HepG2 (cell line): ENCODE data around the gene CIAPIN1. TPM values are rescaled to one million over a fixed set of nuclear protein-coding genes. Genes with fewer than 3 reads are reported as not detected.

Experiments
- AGO1 ChIP-seq: fragments of 200-400 bp; formaldehyde crosslinking; IDR thresholded peaks from 2 replicates; pipeline ENCODE4 v1.6.1; 2017; ENCODE audit warnings: mild to moderate bottlenecking, low read depth, low read length, moderate library complexity; ENCODE audit not compliant: poor library complexity, severe bottlenecking
- ARNTL ChIP-seq: sonication (generic); formaldehyde crosslinking; IDR thresholded peaks from 2 replicates; pipeline ENCODE4 v1.4.0; 2020; ENCODE audit warnings: mild to moderate bottlenecking, missing genetic modification reagents
- BHLHE40 ChIP-seq: IDR thresholded peaks from 2 replicates; pipeline ENCODE4 v1.6.1; 2011; ENCODE audit warnings: low read length, improper control_type of control experiment
- CENPBD1 ChIP-seq: sonication (generic); formaldehyde crosslinking; IDR thresholded peaks from 2 replicates; pipeline ENCODE4 v1.8.0; 2022; ENCODE audit warnings: missing genetic modification reagents, low read depth, mild to moderate bottlenecking, borderline replicate concordance
- EED ChIP-seq: sonication (generic); formaldehyde crosslinking; IDR thresholded peaks from 2 replicates; pipeline ENCODE4 v1.5.0; 2020; ENCODE audit warnings: mild to moderate bottlenecking, missing genetic modification reagents
- EHMT2 ChIP-seq: fragments of 200-600 bp; sonication (generic); IDR thresholded peaks from 2 replicates; pipeline ENCODE4 v1.7.0; 2017; ENCODE audit warnings: antibody characterized with exemption, low read depth, low read length, borderline replicate concordance
- FOXA3 ChIP-seq: IDR thresholded peaks from 2 replicates; pipeline ENCODE4 v1.6.1; 2016; ENCODE audit warnings: missing genetic modification reagents, missing compliant biosample characterization
- FOXK1 ChIP-seq: sonication (generic); formaldehyde crosslinking; IDR thresholded peaks from 2 replicates; pipeline ENCODE4 v1.4.0; 2020; ENCODE audit warnings: low read depth, missing genetic modification reagents, borderline replicate concordance
- HDAC2 ChIP-seq: sonication (generic); formaldehyde crosslinking; IDR thresholded peaks from 2 replicates; pipeline ENCODE4 v1.4.0; 2020; ENCODE audit warnings: missing genetic modification reagents
- ISL2 ChIP-seq: sonication (generic); formaldehyde crosslinking; IDR thresholded peaks from 2 replicates; pipeline ENCODE4 v1.5.0; 2020; ENCODE audit warnings: missing genetic modification reagents
- MAX ChIP-seq: IDR thresholded peaks from 2 replicates; pipeline ENCODE4 v1.6.1; 2012; ENCODE audit warnings: inconsistent platforms
- PRPF4 ChIP-seq: fragments of 200-400 bp; formaldehyde crosslinking; IDR thresholded peaks from 2 replicates; pipeline ENCODE4 v1.6.1; 2016; ENCODE audit warnings: low read length, low read depth; ENCODE audit not compliant: poor library complexity, severe bottlenecking
- SMARCE1 ChIP-seq: fragments of 450-650 bp; IDR thresholded peaks from 2 replicates; pipeline ENCODE4 v1.6.1; 2017; ENCODE audit warnings: borderline replicate concordance
- SP5 ChIP-seq: IDR thresholded peaks from 2 replicates; pipeline ENCODE4 v1.6.1; 2016; ENCODE audit warnings: low read depth, borderline replicate concordance
- THYN1 ChIP-seq: sonication (generic); formaldehyde crosslinking; IDR thresholded peaks from 2 replicates; pipeline ENCODE4 v1.8.1; 2023; ENCODE audit warnings: low read depth, mild to moderate bottlenecking, moderate library complexity, missing genetic modification reagents, borderline replicate concordance
- U2AF2 ChIP-seq: fragments of 200-400 bp; formaldehyde crosslinking; IDR thresholded peaks from 2 replicates; pipeline ENCODE4 v1.6.1; 2017; ENCODE audit warnings: low read depth, mild to moderate bottlenecking, low read length
- ZBTB3 ChIP-seq: sonication (generic); formaldehyde crosslinking; IDR thresholded peaks from 2 replicates; pipeline ENCODE4 v1.4.0; 2020; ENCODE audit warnings: low read depth, mild to moderate bottlenecking, moderate library complexity, missing genetic modification reagents, borderline replicate concordance
- ZFAT ChIP-seq: sonication (generic); formaldehyde crosslinking; conservative IDR thresholded peaks from 2 replicates; pipeline ENCODE4 v1.8.1; 2023; ENCODE audit warnings: missing genetic modification reagents, inconsistent platforms
- ZFP62 ChIP-seq: sonication (generic); formaldehyde crosslinking; IDR thresholded peaks from 2 replicates; pipeline ENCODE4 v1.4.0; 2020; ENCODE audit warnings: missing genetic modification reagents
- ZKSCAN1 ChIP-seq: fragments of 150-350 bp; IDR thresholded peaks from 2 replicates; pipeline ENCODE4 v1.6.1; 2014; ENCODE audit warnings: low read length
- ZNF143 ChIP-seq: sonication (generic); formaldehyde crosslinking; IDR thresholded peaks from 2 replicates; pipeline ENCODE4 v1.4.0; 2020; ENCODE audit warnings: missing genetic modification reagents
- ZNF230 ChIP-seq: sonication (generic); formaldehyde crosslinking; IDR thresholded peaks from 2 replicates; pipeline ENCODE4 v1.4.0; 2020; ENCODE audit warnings: mild to moderate bottlenecking, missing genetic modification reagents
- ZNF232 ChIP-seq: sonication (generic); formaldehyde crosslinking; IDR thresholded peaks from 2 replicates; pipeline ENCODE4 v1.4.0; 2020; ENCODE audit warnings: missing genetic modification reagents, borderline replicate concordance
- ZNF431 ChIP-seq: sonication (generic); formaldehyde crosslinking; IDR thresholded peaks from 2 replicates; pipeline ENCODE4 v1.9.0; 2022; ENCODE audit warnings: missing genetic modification reagents, low read depth, mild to moderate bottlenecking, borderline replicate concordance
- ZNF496 ChIP-seq: sonication (generic); formaldehyde crosslinking; IDR thresholded peaks from 2 replicates; pipeline ENCODE4 v1.8.1; 2023; ENCODE audit warnings: mild to moderate bottlenecking, moderate library complexity, missing genetic modification reagents; ENCODE audit not compliant: insufficient replicate concordance
- ZNF556 ChIP-seq: sonication (generic); formaldehyde crosslinking; IDR thresholded peaks from 2 replicates; pipeline ENCODE4 v1.4.0; 2020; ENCODE audit warnings: mild to moderate bottlenecking, missing genetic modification reagents, borderline replicate concordance
- ZNF710 ChIP-seq: sonication (generic); formaldehyde crosslinking; IDR thresholded peaks from 2 replicates; pipeline ENCODE4 v1.5.0; 2020; ENCODE audit warnings: mild to moderate bottlenecking, missing genetic modification reagents, borderline replicate concordance
- ZNF792 ChIP-seq: IDR thresholded peaks from 2 replicates; pipeline ENCODE4 v1.6.1; 2016
- ZNF839 ChIP-seq: sonication (generic); formaldehyde crosslinking; IDR thresholded peaks from 2 replicates; pipeline ENCODE4 v1.4.0; 2020; ENCODE audit warnings: missing genetic modification reagents, mild to moderate bottlenecking, borderline replicate concordance
- polyA plus RNA-seq, 8 experiments: library from polyadenylated mRNA; depleted of rRNA in 3 of 8; stranded (reverse) in 7 of 8; unstranded in 1 of 8; fragments of >200 nt; fragmentation: Illumina TruSeq in 4 of 8; extraction: Trizol in 4 of 8; gene quantifications; 2 replicates each; pipeline versions ENCODE4 v1.2.1 to v1.2.3, GENCODE V29; 2011 to 2016; ENCODE audit warnings: low read depth in 4 of 8, missing spikeins in 1 of 8, mixed read lengths in 1 of 8; ENCODE audit not compliant: insufficient read depth in 1 of 8
- total RNA-seq, 5 experiments: library from RNA; depleted of rRNA; stranded (reverse); fragments of >200 nt; fragmentation: Illumina TruSeq; extraction: Trizol; gene quantifications; 2 replicates each; pipeline ENCODE4 v1.2.3, GENCODE V29; 2016; ENCODE audit warnings: low read depth in 1 of 5

The CIAPIN1 gene
- total and polyA plus RNA-seq, 2 of the 13 experiments (the other 11 are each of a cell fraction or from before 2014, with no cell fraction given) = 69.3 to 89.7 TPM

GRCh38 chr16:57447186-57447962 lies at the start of gene CIAPIN1, which contains the start of gene COQ9 (continued):
- TF ChIP-seq FOXK1 (CRISPR knock-in tag) (peak; percentile 89), CENPBD1 (CRISPR knock-in tag) (peak; percentile 89; the same call in 1 of the 2 replicates), THYN1 (CRISPR knock-in tag) (no peak), ARNTL (CRISPR knock-in tag) (peak; percentile 85), ZNF839 (CRISPR knock-in tag) (peak; percentile 94; the same call in 1 of the 2 replicates), EHMT2 (no peak), U2AF2 (no peak), ZNF710 (CRISPR knock-in tag) (peak; percentile 88; the same call in 1 of the 2 replicates), ZFP62 (CRISPR knock-in tag) (0 out of 2 replicates have a peak, but pooled peaks have one; percentile 41), ZNF232 (CRISPR knock-in tag) (no peak; the same call in 1 of the 2 replicates), ZFAT (CRISPR knock-in tag) (no peak; the same call in 1 of the 2 replicates), ZNF230 (CRISPR knock-in tag) (peak; percentile 90; the same call in 1 of the 2 replicates), ZKSCAN1 (no peak), ZNF792 (CRISPR knock-in tag) (peak; percentile 84), AGO1 (peak; percentile 46), ZNF143 (CRISPR knock-in tag) (peak; percentile 52; the same call in 1 of the 2 replicates), HDAC2 (peak; percentile 65; the same call in 1 of the 2 replicates), ZBTB3 (peak; percentile 81), BHLHE40 (no peak), ZNF496 (no peak), SP5 (CRISPR knock-in tag) (peak; percentile 54; the same call in 1 of the 2 replicates), ISL2 (CRISPR knock-in tag) (peak; percentile 75; the same call in 1 of the 2 replicates), SMARCE1 (no peak), ZNF556 (peak; percentile 99), FOXA3 (CRISPR knock-in tag) (peak; percentile 71), ZNF431 (CRISPR knock-in tag) (peak; percentile 96), PRPF4 (no peak), MAX (peak; percentile 94), EED (CRISPR knock-in tag) (peak; percentile 95)
